ENCODE results near the gene VPREB1.
A peak's percentile ranks its signal among the peaks of the same experiment; 100 is the strongest.
"Not testable (repeated sequence)": the region's sequence is repeated elsewhere in the genome, so short reads cannot be mapped to it uniquely, and the experiment has no call there.

Gene VPREB1

GRCh38 chr22:22246706-22247105 is 2.1 kb downstream of the VPREB1 start:
- DNase-seq, result no peak

- DNase-seq, result peak; percentile 43
Observed at GRCh38 chr22:22248878-22249277, 4.3 kb downstream of the VPREB1 start.

GRCh38 chr22:22250651-22251050 is 6.1 kb downstream of the VPREB1 start:
- not testable (repeated sequence) for DNase-seq

GRCh38 chr22:22256133-22256532 is 11.5 kb downstream of the VPREB1 start:
- not testable (repeated sequence) for DNase-seq

- DNase-seq, result not testable (repeated sequence)
Observed at GRCh38 chr22:22258597-22259415, 14.2 kb downstream of the VPREB1 start.

GRCh38 chr22:22260169-22260568 is 15.6 kb downstream of the VPREB1 start:
- not testable (repeated sequence) for DNase-seq

GRCh38 chr22:22260586-22260985 is 16.0 kb downstream of the VPREB1 start:
- not testable (repeated sequence) for DNase-seq

GRCh38 chr22:22262332-22263074 is 17.9 kb downstream of the VPREB1 start:
- DNase-seq, result not testable (repeated sequence)

- not testable (repeated sequence) for DNase-seq
Observed at GRCh38 chr22:22263823-22264222, 19.2 kb downstream of the VPREB1 start.

- DNase-seq, result not testable (repeated sequence)
Observed at GRCh38 chr22:22270036-22270676, 25.6 kb downstream of the VPREB1 start.

- DNase-seq, result not testable (repeated sequence)
Observed at GRCh38 chr22:22277423-22277822, 32.8 kb downstream of the VPREB1 start.

- not testable (repeated sequence) for DNase-seq
Observed at GRCh38 chr22:22284962-22285756, 40.6 kb downstream of the VPREB1 start.

- not testable (repeated sequence) for DNase-seq
Observed at GRCh38 chr22:22286390-22287105, 42.0 kb downstream of the VPREB1 start.

GRCh38 chr22:22287106-22287626 is 42.6 kb downstream of the VPREB1 start:
- DNase-seq, result not testable (repeated sequence)

GRCh38 chr22:22289666-22290065 is 45.1 kb downstream of the VPREB1 start:
- not testable (repeated sequence) for DNase-seq

- DNase-seq, result not testable (repeated sequence)
Observed at GRCh38 chr22:22291129-22291806, 46.7 kb downstream of the VPREB1 start.

GRCh38 chr22:22292656-22293055 is 48.1 kb downstream of the VPREB1 start:
- DNase-seq, result not testable (repeated sequence)

- DNase-seq, result not testable (repeated sequence)
Observed at GRCh38 chr22:22293436-22293835, 48.9 kb downstream of the VPREB1 start.

GRCh38 chr22:22294641-22295040 is 50.1 kb downstream of the VPREB1 start:
- not testable (repeated sequence) for DNase-seq
